ENCODE results near the gene ATP1A4. TPM values are rescaled to one million over a fixed set of nuclear protein-coding genes. Genes with fewer than 3 reads are reported as not detected.
A peak's percentile ranks its signal among the peaks of the same experiment; 100 is the strongest.

Gene ATP1A4
- polyA plus RNA-seq, 3 donors = 1.00 to 16.0 TPM; not detected in 1

DNA sequence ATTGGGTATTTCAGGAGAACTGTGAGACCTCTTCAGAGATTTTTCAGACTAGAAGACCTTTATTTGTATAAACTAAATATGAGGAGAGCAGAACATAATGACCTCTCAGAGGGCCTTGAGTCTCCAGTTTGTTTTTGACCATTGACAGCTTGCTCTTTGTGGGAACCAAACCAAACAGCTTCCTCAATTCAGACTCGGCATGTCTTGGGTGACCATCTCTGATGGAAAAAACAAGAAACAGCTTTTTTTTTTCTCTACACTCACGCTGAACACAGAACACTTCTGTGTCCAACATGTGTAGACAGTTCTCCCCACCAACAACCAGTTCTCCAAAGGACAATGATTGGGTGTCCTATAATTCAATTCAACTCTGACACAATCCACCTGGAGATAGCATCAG is 11.5 kb downstream of the ATP1A4 start:
- WGBS (ENCODE audit: insufficient coverage) = 0% methylated on average over 2 of the region's 2 CpGs
- Histone ChIP-seq H3K9ac (ENCODE audit: insufficient read depth, low read length, poor library complexity, severe bottlenecking) (no peak overlapping the region), H3K4me2 (replicated peaks; ENCODE audit: extremely low read depth, low read length, poor library complexity, severe bottlenecking) (peak overlapping the region; percentile 26), H2AFZ (ENCODE audit: insufficient read depth, low read depth, low read length, poor library complexity, severe bottlenecking) (no peak overlapping the region), H3K9me3 (replicated peaks in 1 of 2; ENCODE audit: control insufficient read depth in 1 of 2, insufficient read depth in 1 of 2, low read length in 2 of 2) (no peaks in the 10 kb centered on the region), H4K20me1 (ENCODE audit: insufficient read depth, low read length) (no peaks in the 10 kb centered on the region), H3K79me2 (ENCODE audit: insufficient read depth, low read length) (no peaks in the 10 kb centered on the region), H3K36me3 (replicated peaks in 1 of 2; ENCODE audit: control insufficient read depth in 1 of 2, insufficient read depth in 2 of 2, low read length in 2 of 2) (no peaks in the 10 kb centered on the region), H3K4me3 (replicated peaks in 1 of 3; ENCODE audit: low read depth in 2 of 3, low read length in 3 of 3) (peak overlapping the region in 1 of 3 experiments; percentile 7), H3K27me3 (ENCODE audit: control insufficient read depth in 2 of 2, insufficient read depth in 2 of 2, low read length in 2 of 2) (no peaks in the 10 kb centered on the region), H3K27ac (ENCODE audit: low read depth in 1 of 2, low read length in 2 of 2) (peak overlapping the region in 1 of 2 donors; percentile 80), H3K4me1 (ENCODE audit: control insufficient read depth in 1 of 2, insufficient read depth in 2 of 2, low read length in 2 of 2) (peaks cover 62 to 70% of the 10 kb centered on the region in 2 donors)
- TF ChIP-seq CTCF (IDR thresholded peaks at IDR 0.05) = no peak
- DNase-seq = peak; percentile 31 to 45 (median 32)
- Mint-ChIP-seq H3K27ac (peak overlapping the region in 4 of 7 donors; percentile 47 to 77 (median 52)), H3K4me3 (no peak overlapping the region), H3K4me1 (peaks cover 52% of the 10 kb centered on the region), H3K27me3 (ENCODE audit: low read depth in 3 of 3) (peaks cover under 1 to 8% (median 1%) of the 10 kb centered on the region in 3 donors), H3K36me3 (no peaks in the 10 kb centered on the region), H3K9me3 (no peaks in the 10 kb centered on the region)
- intact Hi-C loops (cut with micrococcal nuclease) = no loop called here

GRCh38 chr1:160163615-160164014 is 12.2 kb downstream of the ATP1A4 start:
- H3K4me1 ChIP-seq (ENCODE audit: control insufficient read depth in 1 of 2, insufficient read depth in 2 of 2, low read length in 2 of 2) = peaks cover 68 to 77% of the 10 kb centered on the region in 2 donors
- Mint-ChIP-seq H3K27ac (peak overlapping the region in 2 of 7 donors; percentile 46 to 53), H3K4me3 (no peak overlapping the region), H3K4me1 (peaks cover 54% of the 10 kb centered on the region), H3K9me3 (no peaks in the 10 kb centered on the region), H3K36me3 (no peaks in the 10 kb centered on the region), H3K27me3 (ENCODE audit: low read depth in 3 of 3) (peaks cover 1 to 7% (median 1%) of the 10 kb centered on the region in 3 donors)
- intact Hi-C loops (cut with micrococcal nuclease) = no loop called here
- peak overlapping the region in 1 of 3 experiments; percentile 0 for H3K4me3 ChIP-seq (replicated peaks in 1 of 3; ENCODE audit: low read depth in 2 of 3, low read length in 3 of 3)
- H3K27me3 ChIP-seq (ENCODE audit: control insufficient read depth in 2 of 2, insufficient read depth in 2 of 2, low read length in 2 of 2) = no peaks in the 10 kb centered on the region
- no peaks in the 10 kb centered on the region for H3K79me2 ChIP-seq (ENCODE audit: insufficient read depth, low read length)
- WGBS (ENCODE audit: insufficient coverage) = no CpG with 5 or more reads among the region's 1 CpG
- H3K9me3 ChIP-seq (replicated peaks in 1 of 2; ENCODE audit: control insufficient read depth in 1 of 2, insufficient read depth in 1 of 2, low read length in 2 of 2) = no peaks in the 10 kb centered on the region
- H2AFZ ChIP-seq (ENCODE audit: insufficient read depth, low read depth, low read length, poor library complexity, severe bottlenecking) = no peak overlapping the region
- DNase-seq = peak in 1 of 3 donors; percentile 21
- peak overlapping the region in 1 of 2 donors; percentile 80 for H3K27ac ChIP-seq (ENCODE audit: low read depth in 1 of 2, low read length in 2 of 2)
- H3K36me3 ChIP-seq (replicated peaks in 1 of 2; ENCODE audit: control insufficient read depth in 1 of 2, insufficient read depth in 2 of 2, low read length in 2 of 2) = no peaks in the 10 kb centered on the region
- no peak overlapping the region for H3K4me2 ChIP-seq (replicated peaks; ENCODE audit: extremely low read depth, low read length, poor library complexity, severe bottlenecking)
- H3K9ac ChIP-seq (ENCODE audit: insufficient read depth, low read length, poor library complexity, severe bottlenecking) = no peak overlapping the region
- no peaks in the 10 kb centered on the region for H4K20me1 ChIP-seq (ENCODE audit: insufficient read depth, low read length)
- TF ChIP-seq CTCF (IDR thresholded peaks at IDR 0.05) = no peak
